ENCODE results near the gene PHKB.
"Not testable (repeated sequence)": the region's sequence is repeated elsewhere in the genome, so short reads cannot be mapped to it uniquely, and the experiment has no call there.

The PHKB gene

GRCh38 chr16:47551767-47552166 lies 90.6 kb downstream of the PHKB start:
- H3K36me3 ChIP-seq (ENCODE audit: insufficient read depth, low read length): peaks cover 12% of the 10 kb centered on the region
- H3K4me3 ChIP-seq (ENCODE audit: low read length); H3K9me3 ChIP-seq (replicated peaks; ENCODE audit: low read length); H3K4me1 ChIP-seq (ENCODE audit: control insufficient read depth, insufficient read depth, low read length); H3K27me3 ChIP-seq (ENCODE audit: control insufficient read depth, insufficient read depth, low read length); H3K4me2 ChIP-seq (ENCODE audit: low read length); H3K9ac ChIP-seq (ENCODE audit: low read depth, low read length): not testable (repeated sequence)

GRCh38 chr16:47553853-47554564 lies 92.9 kb downstream of the PHKB start:
- no peaks in the 10 kb centered on the region for H3K4me1 ChIP-seq (ENCODE audit: control insufficient read depth, insufficient read depth, low read length)
- H3K4me3 ChIP-seq (ENCODE audit: low read length): no peak overlapping the region
- no peak overlapping the region for H3K4me2 ChIP-seq (ENCODE audit: low read length)
- peaks cover 7% of the 10 kb centered on the region for H3K36me3 ChIP-seq (ENCODE audit: insufficient read depth, low read length)
- H3K9me3 ChIP-seq (replicated peaks; ENCODE audit: low read length): no peaks in the 10 kb centered on the region
- H3K9ac ChIP-seq (ENCODE audit: low read depth, low read length): no peak overlapping the region
- H3K27me3 ChIP-seq (ENCODE audit: control insufficient read depth, insufficient read depth, low read length): no peaks in the 10 kb centered on the region

GRCh38 chr16:47554587-47554986 lies 93.5 kb downstream of the PHKB start:
- H3K27me3 ChIP-seq (ENCODE audit: control insufficient read depth, insufficient read depth, low read length); H3K4me3 ChIP-seq (ENCODE audit: low read length); H3K36me3 ChIP-seq (ENCODE audit: insufficient read depth, low read length); H3K9me3 ChIP-seq (replicated peaks; ENCODE audit: low read length); H3K4me1 ChIP-seq (ENCODE audit: control insufficient read depth, insufficient read depth, low read length); H3K4me2 ChIP-seq (ENCODE audit: low read length); H3K9ac ChIP-seq (ENCODE audit: low read depth, low read length): not testable (repeated sequence)

GRCh38 chr16:47561286-47561685 lies 100.2 kb downstream of the PHKB start:
- H3K36me3 ChIP-seq (ENCODE audit: insufficient read depth, low read length): no peaks in the 10 kb centered on the region
- H3K9ac ChIP-seq (ENCODE audit: low read depth, low read length): no peak overlapping the region
- no peak overlapping the region for H3K4me3 ChIP-seq (ENCODE audit: low read length)
- H3K4me1 ChIP-seq (ENCODE audit: control insufficient read depth, insufficient read depth, low read length): peaks cover 14% of the 10 kb centered on the region
- no peaks in the 10 kb centered on the region for H3K9me3 ChIP-seq (replicated peaks; ENCODE audit: low read length)
- no peak overlapping the region for H3K4me2 ChIP-seq (ENCODE audit: low read length)
- H3K27me3 ChIP-seq (ENCODE audit: control insufficient read depth, insufficient read depth, low read length): no peaks in the 10 kb centered on the region

GRCh38 chr16:47562366-47562765 lies 101.2 kb downstream of the PHKB start:
- H3K4me1 ChIP-seq (ENCODE audit: control insufficient read depth, insufficient read depth, low read length): peaks cover 14% of the 10 kb centered on the region
- H3K4me3 ChIP-seq (ENCODE audit: low read length): no peak overlapping the region
- no peaks in the 10 kb centered on the region for H3K27me3 ChIP-seq (ENCODE audit: control insufficient read depth, insufficient read depth, low read length)
- no peaks in the 10 kb centered on the region for H3K9me3 ChIP-seq (replicated peaks; ENCODE audit: low read length)
- no peak overlapping the region for H3K4me2 ChIP-seq (ENCODE audit: low read length)
- no peaks in the 10 kb centered on the region for H3K36me3 ChIP-seq (ENCODE audit: insufficient read depth, low read length)
- H3K9ac ChIP-seq (ENCODE audit: low read depth, low read length): no peak overlapping the region

- H3K36me3 ChIP-seq (ENCODE audit: insufficient read depth, low read length): no peaks in the 10 kb centered on the region
- peaks cover 14% of the 10 kb centered on the region for H3K4me1 ChIP-seq (ENCODE audit: control insufficient read depth, insufficient read depth, low read length)
- no peaks in the 10 kb centered on the region for H3K27me3 ChIP-seq (ENCODE audit: control insufficient read depth, insufficient read depth, low read length)
- H3K9me3 ChIP-seq (replicated peaks; ENCODE audit: low read length): no peaks in the 10 kb centered on the region
- H3K4me3 ChIP-seq (ENCODE audit: low read length): no peak overlapping the region
- no peak overlapping the region for H3K9ac ChIP-seq (ENCODE audit: low read depth, low read length)
- H3K4me2 ChIP-seq (ENCODE audit: low read length): peak overlapping the region; percentile 52
These were observed 104.3 kb downstream of the PHKB start for GRCh38 chr16:47565454-47565853.

GRCh38 chr16:47567321-47567720 lies 106.2 kb downstream of the PHKB start:
- Histone ChIP-seq H3K4me1 (ENCODE audit: control insufficient read depth, insufficient read depth, low read length) (peaks cover 14% of the 10 kb centered on the region), H3K9ac (ENCODE audit: low read depth, low read length) (no peak overlapping the region), H3K4me3 (ENCODE audit: low read length) (no peak overlapping the region), H3K4me2 (ENCODE audit: low read length) (no peak overlapping the region), H3K9me3 (replicated peaks; ENCODE audit: low read length) (no peaks in the 10 kb centered on the region), H3K27me3 (ENCODE audit: control insufficient read depth, insufficient read depth, low read length) (no peaks in the 10 kb centered on the region), H3K36me3 (ENCODE audit: insufficient read depth, low read length) (no peaks in the 10 kb centered on the region)

GRCh38 chr16:47568351-47568750 lies 107.2 kb downstream of the PHKB start:
- no peaks in the 10 kb centered on the region for H3K36me3 ChIP-seq (ENCODE audit: insufficient read depth, low read length)
- no peak overlapping the region for H3K4me2 ChIP-seq (ENCODE audit: low read length)
- H3K4me1 ChIP-seq (ENCODE audit: control insufficient read depth, insufficient read depth, low read length): peaks cover 14% of the 10 kb centered on the region
- H3K4me3 ChIP-seq (ENCODE audit: low read length): no peak overlapping the region
- H3K27me3 ChIP-seq (ENCODE audit: control insufficient read depth, insufficient read depth, low read length): no peaks in the 10 kb centered on the region
- H3K9me3 ChIP-seq (replicated peaks; ENCODE audit: low read length): no peaks in the 10 kb centered on the region
- H3K9ac ChIP-seq (ENCODE audit: low read depth, low read length): no peak overlapping the region

- H3K9ac ChIP-seq (ENCODE audit: low read depth, low read length): no peak overlapping the region
- no peaks in the 10 kb centered on the region for H3K27me3 ChIP-seq (ENCODE audit: control insufficient read depth, insufficient read depth, low read length)
- H3K36me3 ChIP-seq (ENCODE audit: insufficient read depth, low read length): no peaks in the 10 kb centered on the region
- H3K4me2 ChIP-seq (ENCODE audit: low read length): no peak overlapping the region
- H3K4me1 ChIP-seq (ENCODE audit: control insufficient read depth, insufficient read depth, low read length): peaks cover 7% of the 10 kb centered on the region
- H3K9me3 ChIP-seq (replicated peaks; ENCODE audit: low read length): no peaks in the 10 kb centered on the region
- H3K4me3 ChIP-seq (ENCODE audit: low read length): no peak overlapping the region
These were observed 109.9 kb downstream of the PHKB start for GRCh38 chr16:47571049-47571448.

GRCh38 chr16:47571711-47572110 lies 110.6 kb downstream of the PHKB start:
- no peak overlapping the region for H3K9ac ChIP-seq (ENCODE audit: low read depth, low read length)

GRCh38 chr16:47574091-47575054 lies 113.2 kb downstream of the PHKB start:
- Histone ChIP-seq H3K4me3 (ENCODE audit: low read length) (no peak overlapping the region), H3K9ac (ENCODE audit: low read depth, low read length) (no peak overlapping the region), H3K36me3 (ENCODE audit: insufficient read depth, low read length) (no peaks in the 10 kb centered on the region), H3K4me1 (ENCODE audit: control insufficient read depth, insufficient read depth, low read length) (peaks cover 6% of the 10 kb centered on the region), H3K4me2 (ENCODE audit: low read length) (no peak overlapping the region), H3K27me3 (ENCODE audit: control insufficient read depth, insufficient read depth, low read length) (no peaks in the 10 kb centered on the region), H3K9me3 (replicated peaks; ENCODE audit: low read length) (no peaks in the 10 kb centered on the region)

More at GRCh38 chr16:47571711-47572110, 110.6 kb downstream of the PHKB start:
- Histone ChIP-seq H3K36me3 (ENCODE audit: insufficient read depth, low read length) (no peaks in the 10 kb centered on the region), H3K4me1 (ENCODE audit: control insufficient read depth, insufficient read depth, low read length) (peaks cover 6% of the 10 kb centered on the region), H3K4me2 (ENCODE audit: low read length) (no peak overlapping the region), H3K4me3 (ENCODE audit: low read length) (no peak overlapping the region), H3K27me3 (ENCODE audit: control insufficient read depth, insufficient read depth, low read length) (no peaks in the 10 kb centered on the region), H3K9me3 (replicated peaks; ENCODE audit: low read length) (no peaks in the 10 kb centered on the region)

Data from skeletal muscle satellite cell (primary cell).